ENCODE measurements around the gene SAAL1.

DNA sequence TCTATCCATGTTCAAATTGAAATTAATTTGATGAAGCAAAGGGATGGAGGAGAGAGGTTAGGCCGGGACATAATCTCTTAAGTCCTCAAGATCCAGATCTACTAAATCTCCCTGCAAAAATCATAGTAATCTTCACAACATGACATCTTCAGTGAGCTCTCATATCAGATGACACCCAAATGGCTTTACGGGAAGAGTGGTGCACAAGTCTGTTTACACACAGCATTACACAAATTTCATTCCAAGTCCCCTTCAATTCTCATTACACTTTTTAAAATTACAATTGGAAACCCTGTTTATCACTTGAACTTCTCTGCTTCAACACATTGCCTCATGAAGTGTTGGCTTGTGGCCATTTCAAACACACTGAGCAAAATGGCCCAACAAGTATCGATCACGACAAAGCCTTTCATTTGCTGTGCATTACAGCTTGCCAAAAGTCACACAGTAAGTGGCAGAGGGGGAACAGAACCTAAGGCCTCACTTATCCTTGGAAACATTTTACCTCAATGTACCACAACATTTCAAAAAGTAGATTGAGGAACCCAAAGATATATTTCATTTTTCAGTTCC, 41.9 kb downstream of the SAAL1 start:
- TF ChIP-seq CTCF (IDR thresholded peaks at IDR 0.05) = no peak
- no peak for TF ChIP-seq EZH2phosphoT487 (IDR thresholded peaks at IDR 0.05)

All from neural progenitor cell (in vitro differentiated cells).